H1 (cell line): Measurements from ENCODE around the gene EPHA1. TPM values are rescaled to one million over a fixed set of nuclear protein-coding genes. Genes with fewer than 3 reads are reported as not detected.

ENCODE experiments used
- ASH2L ChIP-seq: fragments of 200-600, 300-600 bp; sonication (generic); IDR thresholded peaks from one replicate; pipeline ENCODE4 v1.7.1; 2017; ENCODE audit warnings: low read length
- POLR2AphosphoS5 ChIP-seq: IDR thresholded peaks from 2 replicates; pipeline ENCODE4 v1.6.1; 2011; ENCODE audit warnings: low read depth, low read length
- SRF ChIP-seq: IDR thresholded peaks from 2 replicates; pipeline ENCODE4 v1.6.1; 2011; ENCODE audit warnings: mild to moderate bottlenecking, low read depth, low read length, moderate library complexity
- TEAD4 ChIP-seq: IDR thresholded peaks from 2 replicates; pipeline ENCODE4 v1.6.1; 2012; ENCODE audit warnings: low read depth, low read length, inconsistent platforms, mixed read lengths
- polyA plus RNA-seq, 7 experiments: library from polyadenylated mRNA; depleted of rRNA in 3 of 7; stranded (reverse) in 5 of 7; unstranded in 2 of 7; fragments of >200 nt in 5 of 7; fragments of 200-250 nt in 2 of 7; gene quantifications; 1 replicate in 5 of 7; 2 replicates in 1 of 7; 4 replicates in 1 of 7; pipeline versions ENCODE4 v1.2.1 to v1.2.3, GENCODE V29; 2011 to 2013; ENCODE audit warnings: missing spikeins in 2 of 7, mixed read lengths in 2 of 7
- total RNA-seq: library from RNA; stranded (reverse); fragmentation: NEBNext Ultra II Directional; extraction: Animal tissue kit (Norgen Biotek cat#: 25700); gene quantifications from 2 replicates; pipeline ENCODE4 v1.2.1, GENCODE V29; 2021
- TF ChIP-seq, protein P1 (sequence below): IDR thresholded peaks from 2 replicates; pipeline ENCODE4 v1.6.1; 2011; ENCODE audit warnings: low read length, improper control_type of control experiment

EPHA1 gene
- total and polyA plus RNA-seq, 2 of the 8 experiments (the other 6 are each of a cell fraction or from before 2014, with no cell fraction given): 86.5 to 133 TPM

DNA sequence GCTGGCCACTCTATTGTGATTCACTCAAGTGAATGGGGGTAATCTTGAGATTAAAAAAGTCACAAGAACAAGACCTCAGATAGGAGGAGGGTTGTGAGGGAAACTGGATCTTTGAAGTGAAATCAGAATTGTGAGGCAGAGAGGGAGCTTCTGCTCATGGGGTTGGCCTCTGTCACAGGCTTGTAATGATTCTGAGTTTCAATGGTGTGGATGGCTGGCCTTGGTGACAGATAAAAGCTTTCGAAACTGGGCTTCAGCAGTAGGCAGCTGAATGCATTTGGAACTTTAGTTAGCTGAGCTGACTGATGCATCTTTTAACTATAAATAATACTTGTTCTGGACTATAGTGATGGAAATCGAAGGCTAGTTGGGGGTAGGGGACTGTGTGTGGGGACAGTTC, 46.8 kb upstream of the EPHA1 start (continued):
- no peak for TF ChIP-seq SRF
- no peak for TF ChIP-seq ASH2L
- TF ChIP-seq, protein P1, sequence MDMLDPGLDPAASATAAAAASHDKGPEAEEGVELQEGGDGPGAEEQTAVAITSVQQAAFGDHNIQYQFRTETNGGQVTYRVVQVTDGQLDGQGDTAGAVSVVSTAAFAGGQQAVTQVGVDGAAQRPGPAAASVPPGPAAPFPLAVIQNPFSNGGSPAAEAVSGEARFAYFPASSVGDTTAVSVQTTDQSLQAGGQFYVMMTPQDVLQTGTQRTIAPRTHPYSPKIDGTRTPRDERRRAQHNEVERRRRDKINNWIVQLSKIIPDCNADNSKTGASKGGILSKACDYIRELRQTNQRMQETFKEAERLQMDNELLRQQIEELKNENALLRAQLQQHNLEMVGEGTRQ: no peak
- TF ChIP-seq TEAD4: no peak
- no peak for TF ChIP-seq POLR2AphosphoS5
